Ascending aorta (tissue), 2 donors: Measurements from ENCODE around the gene PRRC2B. TPM values are rescaled to one million over a fixed set of nuclear protein-coding genes. Genes with fewer than 3 reads are reported as not detected.
"Not testable (repeated sequence)": the region's sequence is repeated elsewhere in the genome, so short reads cannot be mapped to it uniquely, and the experiment has no call there.

Experiments used
- DNase-seq, 2 donors: peaks; one replicate each; pipeline ENCODE4 v3.0.0-alpha.2; 2019; ENCODE audit warnings: low spot score in 2 of 2
- H3K27ac ChIP-seq, 2 donors: fragments of 200-600 bp; sonication (generic); one replicate each; pipeline ENCODE4 v1.5.1; 2016 to 2017; ENCODE audit warnings: mild to moderate bottlenecking in 1 of 2
- H3K27me3 ChIP-seq: fragments of 200-600 bp; sonication (generic); one replicate; pipeline ENCODE4 v1.5.1; 2017
- H3K36me3 ChIP-seq, 2 donors: fragments of 200-600 bp; sonication (generic); one replicate each; pipeline ENCODE4 v1.5.1; 2016
- H3K4me1 ChIP-seq, 2 donors: fragments of 200-600 bp; sonication (generic); one replicate each; pipeline ENCODE4 v1.5.1; 2016 to 2017; ENCODE audit warnings: mild to moderate bottlenecking in 1 of 2
- H3K4me3 ChIP-seq, 2 donors: fragments of 200-600 bp; sonication (generic); one replicate each; pipeline ENCODE4 v1.5.1; 2016 to 2017; ENCODE audit warnings: mild to moderate bottlenecking in 1 of 2
- H3K9me3 ChIP-seq, 2 donors: fragments of 200-600 bp; sonication (generic); one replicate each; pipeline ENCODE4 v1.5.1; 2016
- CTCF ChIP-seq, 3 experiments: fragments of 200-600 bp in 2 of 3; fragments of 450-650 bp in 1 of 3; sonication (generic) in 2 of 3; IDR thresholded peaks; one replicate each; pipeline ENCODE4 v1.5.1; 2016 to 2019; ENCODE audit warnings: antibody characterized with exemption in 3 of 3, mild to moderate bottlenecking in 1 of 3, moderate library complexity in 1 of 3
- intact Hi-C: fragments of 100-400 bp; cut with DNase I; formaldehyde crosslinking; loops from one replicate; pipeline ENCODE4 v1.15.1; 2023
- total RNA-seq: library from RNA; depleted of rRNA; stranded (reverse); fragments of >200 nt; gene quantifications from one replicate; pipeline ENCODE4 v1.1.0, GENCODE V29; 2016

The PRRC2B gene
- 199 TPM for total RNA-seq

- peaks cover 21 to 24% of the 10 kb centered on the region in 2 donors for H3K4me1 ChIP-seq
- intact Hi-C loops = loop anchor here (1.0 to 5.0 kb wide), 4 partner anchors 8 to 42 kb away; no protein-coding TSS in a partner anchor
- H3K4me3 ChIP-seq = peak within 1 kb of the TSS; percentile 76 to 84
- H3K27ac ChIP-seq = peak within 1 kb of the TSS; percentile 88 to 98
- peak in 2 of 3 experiments; percentile 19 to 29 for TF ChIP-seq CTCF (IDR thresholded peaks at IDR 0.05)
- no peaks in the 10 kb centered on the region for H3K9me3 ChIP-seq
- peak in 1 of 2 donors; percentile 89 for DNase-seq
- H3K27me3 ChIP-seq = no peaks in the 10 kb centered on the region
- H3K36me3 ChIP-seq = no peaks in the 10 kb centered on the region
Observed at GRCh38 chr9:131393622-131394463, at the start of gene PRRC2B. PRRC2B (plus strand) TSS chr9:131394086; CDS start chr9:131430145, 36,059 bp downstream.

- not testable (repeated sequence) for H3K36me3 ChIP-seq, H3K4me3 ChIP-seq, H3K27ac ChIP-seq, H3K27me3 ChIP-seq, H3K9me3 ChIP-seq, H3K4me1 ChIP-seq, DNase-seq
- intact Hi-C loops = loop anchor here (5.0 kb wide), 1 partner anchor 397 kb away; the partner anchor contains the start of gene RAPGEF1
Observed at GRCh38 chr9:131344931-131345535, 48.9 kb upstream of the PRRC2B start.

GRCh38 chr9:131346559-131346958 lies 47.3 kb upstream of the PRRC2B start:
- H3K36me3 ChIP-seq = no peaks in the 10 kb centered on the region
- DNase-seq = no peak
- no peak for TF ChIP-seq CTCF (IDR thresholded peaks at IDR 0.05)
- H3K4me3 ChIP-seq = no peak overlapping the region
- no peak overlapping the region for H3K27ac ChIP-seq
- no peaks in the 10 kb centered on the region for H3K9me3 ChIP-seq
- H3K4me1 ChIP-seq = no peaks in the 10 kb centered on the region
- no peaks in the 10 kb centered on the region for H3K27me3 ChIP-seq
- intact Hi-C loops = loop anchor here (5.0 kb wide), 1 partner anchor 396 kb away; the partner anchor contains the start of gene RAPGEF1

- Histone ChIP-seq H3K27ac (no peak overlapping the region), H3K36me3 (no peaks in the 10 kb centered on the region), H3K4me1 (no peaks in the 10 kb centered on the region), H3K9me3 (no peaks in the 10 kb centered on the region), H3K27me3 (no peaks in the 10 kb centered on the region), H3K4me3 (no peak overlapping the region)
- DNase-seq = no peak
- no peak for TF ChIP-seq CTCF (IDR thresholded peaks at IDR 0.05)
- intact Hi-C loops = loop anchor here (5.0 kb wide), 1 partner anchor 395 kb away; the partner anchor contains the start of gene RAPGEF1
Observed at GRCh38 chr9:131347376-131348020, 46.4 kb upstream of the PRRC2B start.

- Histone ChIP-seq H3K4me3 (no peak overlapping the region), H3K27ac (no peak overlapping the region), H3K4me1 (no peaks in the 10 kb centered on the region), H3K36me3 (no peaks in the 10 kb centered on the region), H3K9me3 (no peaks in the 10 kb centered on the region), H3K27me3 (no peaks in the 10 kb centered on the region)
- TF ChIP-seq CTCF (IDR thresholded peaks at IDR 0.05) = no peak
- no peak for DNase-seq
- intact Hi-C loops = loop anchor here (5.0 kb wide), 1 partner anchor 393 kb away; the partner anchor contains the start of gene RAPGEF1
Observed at GRCh38 chr9:131348631-131349521, 45.0 kb upstream of the PRRC2B start.
